Smooth muscle cell (in vitro differentiated cells): ENCODE results near the gene TMUB2. TPM values are rescaled to one million over a fixed set of nuclear protein-coding genes. Genes with fewer than 3 reads are reported as not detected.
"Not testable (repeated sequence)": the region's sequence is repeated elsewhere in the genome, so short reads cannot be mapped to it uniquely, and the experiment has no call there.

Experiments used
- DNase-seq: peaks from one replicate; lab custom pipeline; 2025; ENCODE audit not compliant: unreplicated experiment; lab: John Stamatoyannopoulos, UW
- H2AFZ ChIP-seq: fragments of 200-600 bp; sonication (generic); 2 replicates; pipeline ENCODE4 v1.6.0; 2016; ENCODE audit warnings: antibody characterized with exemption, low read depth, mild to moderate bottlenecking
- H3F3A ChIP-seq: fragments of 200-600 bp; sonication (generic); 2 replicates; pipeline ENCODE4 v1.6.0; 2017; ENCODE audit warnings: antibody characterized with exemption, low read depth
- H3K27ac ChIP-seq: fragments of 200-600 bp; sonication (generic); 2 replicates; pipeline ENCODE4 v1.5.1; 2016; ENCODE audit warnings: low read depth, mild to moderate bottlenecking
- H3K27me3 ChIP-seq: fragments of 200-600 bp; sonication (generic); 2 replicates; pipeline ENCODE4 v1.6.1; 2016; ENCODE audit warnings: low read depth, mild to moderate bottlenecking
- H3K36me3 ChIP-seq: fragments of 200-600 bp; sonication (generic); 2 replicates; pipeline ENCODE4 v1.5.1; 2016; ENCODE audit warnings: low read depth
- H3K4me1 ChIP-seq: fragments of 200-600 bp; sonication (generic); 2 replicates; pipeline ENCODE4 v1.5.1; 2016; ENCODE audit warnings: low read depth
- H3K4me2 ChIP-seq: fragments of 200-600 bp; sonication (generic); 2 replicates; pipeline ENCODE4 v1.6.0; 2016; ENCODE audit warnings: mild to moderate bottlenecking
- H3K4me3 ChIP-seq: fragments of 200-600 bp; sonication (generic); 2 replicates; pipeline ENCODE4 v1.5.1; 2016; ENCODE audit warnings: mild to moderate bottlenecking
- H3K79me2 ChIP-seq: fragments of 200-600 bp; sonication (generic); 2 replicates; pipeline ENCODE4 v1.6.0; 2016; ENCODE audit warnings: low read depth, mild to moderate bottlenecking
- H3K9ac ChIP-seq: fragments of 200-600 bp; sonication (generic); 2 replicates; pipeline ENCODE4 v1.6.0; 2016; ENCODE audit warnings: low read depth
- H3K9me3 ChIP-seq: fragments of 200-600 bp; sonication (generic); replicated peaks from 2 replicates; pipeline ENCODE4 v1.5.1; 2016; ENCODE audit warnings: low read depth
- H4K20me1 ChIP-seq: fragments of 200-600 bp; sonication (generic); 2 replicates; pipeline ENCODE4 v1.6.0; 2016; ENCODE audit warnings: low read depth
- WGBS: methylation state at CpG from one replicate; pipeline ENCODE4 v1.1.7; 2016; ENCODE audit warnings: low lambda C conversion rate; 5-methylcytosine and 5-hydroxymethylcytosine counted together
- microRNA-seq: library from miRNA; unstranded; fragments of <30 nt; microRNA quantifications from one replicate; pipeline ENCODE4, GENCODE V29; 2016; ENCODE audit warnings: borderline number of aligned reads
- polyA plus RNA-seq: library from polyadenylated mRNA; unstranded; fragments of >200 nt; fragmentation: Nextera tagmentation; extraction: Ambion mirVana; gene quantifications from 2 replicates; pipeline ENCODE4 v1.2.1, GENCODE V29; 2016
- small RNA-seq: library from RNA; depleted of rRNA; stranded (forward); fragments of <200 nt; gene quantifications from one replicate; pipeline ENCODE3, GENCODE V24; 2014
- total RNA-seq: library from RNA; depleted of rRNA; stranded (reverse); fragments of >200 nt; gene quantifications from 2 replicates; pipeline ENCODE4 v1.2.3, GENCODE V29; 2014
- TF ChIP-seq, protein P1 (sequence below): fragments of 200-600 bp; sonication (generic); IDR thresholded peaks from 2 replicates; pipeline ENCODE4 v1.5.1; 2017; ENCODE audit warnings: borderline replicate concordance, mild to moderate bottlenecking, antibody characterized with exemption; ENCODE audit not compliant: insufficient read depth, poor library complexity, severe bottlenecking

TMUB2 gene
- total and polyA plus RNA-seq, 2 experiments from 2014 or later: 26.4 to 39.2 TPM

DNA sequence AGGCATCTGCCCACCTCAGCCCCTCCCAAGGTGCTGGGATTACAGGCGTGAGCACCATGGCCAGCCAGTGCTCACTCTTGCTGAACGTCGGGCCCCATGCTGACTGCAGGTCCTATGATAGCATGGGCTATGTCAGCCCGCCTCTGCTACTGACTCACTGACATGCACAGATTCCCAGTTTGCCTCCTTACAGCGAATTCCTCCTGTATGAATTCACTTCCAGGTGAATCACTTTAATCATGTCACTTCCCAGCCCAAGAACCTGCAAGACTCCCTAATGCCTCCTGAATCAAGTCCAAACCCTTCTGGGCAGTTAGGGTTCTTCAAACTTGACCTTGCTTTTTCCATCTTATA is 48.8 kb downstream of the TMUB2 start:
- Histone ChIP-seq H2AFZ (no peak overlapping the region), H3K36me3 (no peaks in the 10 kb centered on the region), H3K27ac (no peak overlapping the region), H3K27me3 (no peaks in the 10 kb centered on the region), H4K20me1 (no peaks in the 10 kb centered on the region), H3K4me2 (no peak overlapping the region), H3F3A (no peaks in the 10 kb centered on the region), H3K79me2 (no peaks in the 10 kb centered on the region), H3K9me3 (no peaks in the 10 kb centered on the region), H3K4me1 (no peaks in the 10 kb centered on the region), H3K4me3 (no peak overlapping the region), H3K9ac (no peak overlapping the region)
- no peak for DNase-seq
- 53% methylated on average over 5 of the region's 5 CpGs for WGBS
- TF ChIP-seq, protein P1, sequence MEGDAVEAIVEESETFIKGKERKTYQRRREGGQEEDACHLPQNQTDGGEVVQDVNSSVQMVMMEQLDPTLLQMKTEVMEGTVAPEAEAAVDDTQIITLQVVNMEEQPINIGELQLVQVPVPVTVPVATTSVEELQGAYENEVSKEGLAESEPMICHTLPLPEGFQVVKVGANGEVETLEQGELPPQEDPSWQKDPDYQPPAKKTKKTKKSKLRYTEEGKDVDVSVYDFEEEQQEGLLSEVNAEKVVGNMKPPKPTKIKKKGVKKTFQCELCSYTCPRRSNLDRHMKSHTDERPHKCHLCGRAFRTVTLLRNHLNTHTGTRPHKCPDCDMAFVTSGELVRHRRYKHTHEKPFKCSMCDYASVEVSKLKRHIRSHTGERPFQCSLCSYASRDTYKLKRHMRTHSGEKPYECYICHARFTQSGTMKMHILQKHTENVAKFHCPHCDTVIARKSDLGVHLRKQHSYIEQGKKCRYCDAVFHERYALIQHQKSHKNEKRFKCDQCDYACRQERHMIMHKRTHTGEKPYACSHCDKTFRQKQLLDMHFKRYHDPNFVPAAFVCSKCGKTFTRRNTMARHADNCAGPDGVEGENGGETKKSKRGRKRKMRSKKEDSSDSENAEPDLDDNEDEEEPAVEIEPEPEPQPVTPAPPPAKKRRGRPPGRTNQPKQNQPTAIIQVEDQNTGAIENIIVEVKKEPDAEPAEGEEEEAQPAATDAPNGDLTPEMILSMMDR: no peak

DNA sequence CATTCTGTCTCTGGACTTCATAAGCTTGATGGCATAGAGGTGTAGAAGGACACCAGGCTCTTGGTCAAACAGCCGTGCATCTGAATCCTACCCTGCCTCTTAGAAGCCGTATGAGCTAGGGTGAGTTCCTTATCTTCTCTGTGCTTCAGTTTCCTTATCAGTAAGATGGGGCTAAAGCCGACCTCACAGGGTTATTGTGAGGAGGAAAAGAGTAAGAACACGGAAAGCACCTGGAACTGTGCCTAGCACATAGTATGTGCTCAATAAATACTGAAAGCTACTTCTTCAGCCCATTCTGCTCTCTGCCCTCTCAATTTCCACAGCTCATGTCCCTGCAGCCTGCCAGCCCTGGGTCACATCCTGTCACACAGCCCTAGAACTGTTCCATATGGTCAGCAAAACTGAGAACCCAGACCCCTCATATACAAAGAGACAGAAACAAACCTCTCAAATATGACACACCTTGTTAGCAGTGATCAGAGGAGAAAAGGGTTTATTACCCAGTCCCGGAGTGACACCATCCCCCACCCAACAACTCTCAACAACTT is 49.7 kb downstream of the TMUB2 start:
- H2AFZ ChIP-seq: no peak overlapping the region
- 79% methylated on average over 5 of the region's 5 CpGs for WGBS
- H4K20me1 ChIP-seq: no peaks in the 10 kb centered on the region
- no peaks in the 10 kb centered on the region for H3K4me1 ChIP-seq
- no peaks in the 10 kb centered on the region for H3K79me2 ChIP-seq
- no peak overlapping the region for H3K4me2 ChIP-seq
- H3K4me3 ChIP-seq: no peak overlapping the region
- no peak overlapping the region for H3K9ac ChIP-seq
- no peaks in the 10 kb centered on the region for H3F3A ChIP-seq
- no peaks in the 10 kb centered on the region for H3K9me3 ChIP-seq
- no peak for DNase-seq
- H3K36me3 ChIP-seq: no peaks in the 10 kb centered on the region
- TF ChIP-seq, protein P1: no peak
- H3K27ac ChIP-seq: no peak overlapping the region
- H3K27me3 ChIP-seq: no peaks in the 10 kb centered on the region

DNA sequence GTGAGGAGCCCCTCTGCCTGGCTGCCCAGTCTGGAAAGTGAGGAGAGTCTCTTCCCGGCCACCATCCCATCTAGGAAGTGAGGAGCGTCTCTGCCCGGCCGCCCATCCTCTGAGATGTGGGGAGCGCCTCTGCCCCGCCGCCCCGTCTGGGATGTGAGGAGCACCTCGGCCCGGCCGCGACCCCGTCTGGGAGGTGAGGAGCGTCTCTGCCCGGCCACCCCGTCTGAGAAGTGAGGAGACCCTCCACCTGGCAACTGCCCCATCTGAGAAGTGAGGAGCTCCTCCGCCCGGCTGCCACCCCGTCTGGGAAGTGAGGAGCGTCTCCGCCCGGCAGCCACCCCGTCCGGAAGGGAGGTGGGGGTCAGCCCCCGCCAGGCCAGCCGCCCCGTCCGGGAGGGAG is 51.1 kb downstream of the TMUB2 start:
- not testable (repeated sequence) for H3K27ac ChIP-seq, H3K36me3 ChIP-seq, H3K27me3 ChIP-seq, H3K9me3 ChIP-seq, H3K9ac ChIP-seq, H4K20me1 ChIP-seq, DNase-seq, H3K79me2 ChIP-seq, H3K4me2 ChIP-seq, H3K4me1 ChIP-seq, H2AFZ ChIP-seq, H3F3A ChIP-seq, H3K4me3 ChIP-seq
- WGBS: 94% methylated on average over 16 of the region's 28 CpGs

DNA sequence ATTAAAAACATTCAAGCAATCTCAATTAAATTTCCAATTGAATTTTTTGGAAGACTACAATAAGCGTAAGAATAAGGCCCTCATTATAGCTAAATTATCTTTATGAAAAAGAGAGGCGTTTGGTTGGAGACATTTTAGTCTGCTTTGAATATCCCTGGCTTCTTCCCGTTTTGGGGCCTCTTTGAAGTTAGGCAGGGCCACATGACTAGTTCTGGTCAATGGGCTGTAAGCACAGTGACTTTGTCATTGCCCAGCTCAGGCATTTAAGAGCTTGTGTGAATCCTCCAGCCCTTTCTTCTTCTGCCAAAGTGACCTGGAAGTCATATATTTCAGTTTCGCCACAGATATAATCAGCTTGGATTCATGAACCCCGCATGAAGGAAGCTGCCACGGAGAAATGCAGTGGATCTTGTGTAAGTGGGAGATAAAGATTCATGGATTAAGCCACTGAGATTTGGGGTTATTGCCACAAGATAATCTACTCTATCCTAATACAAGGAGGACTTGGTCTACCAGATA is 54.4 kb downstream of the TMUB2 start:
- Histone ChIP-seq H3F3A (no peaks in the 10 kb centered on the region), H3K4me3 (no peak overlapping the region), H4K20me1 (no peaks in the 10 kb centered on the region), H3K27me3 (no peaks in the 10 kb centered on the region), H3K4me1 (no peaks in the 10 kb centered on the region), H3K4me2 (no peak overlapping the region), H3K79me2 (no peaks in the 10 kb centered on the region), H2AFZ (no peak overlapping the region), H3K9me3 (no peaks in the 10 kb centered on the region), H3K9ac (no peak overlapping the region), H3K36me3 (no peaks in the 10 kb centered on the region), H3K27ac (no peak overlapping the region)
- WGBS: 63% methylated on average over 6 of the region's 6 CpGs
- no peak for DNase-seq
- TF ChIP-seq, protein P1: no peak

Small RNA genes lying within 50 kb of the gene (microRNA-seq; reads per million reads assigned to microRNA genes)
- not detected for gene MIR6782

Small RNA genes lying within 50 kb of the gene (small RNA-seq; reads per million reads assigned to genes)
- gene MIR6782: not detected

Other genes starting within 250 kb of the TMUB2 start
- not detected in 2 replicates for gene PPY, start 244.5 kb upstream of the TMUB2 start, total RNA-seq
- gene PPY, start 244.5 kb upstream of the TMUB2 start, polyA plus RNA-seq: not detected in 2 replicates
- not detected in 2 replicates for gene PYY, start 233.0 kb upstream of the TMUB2 start, total RNA-seq
- 0.33 TPM in 1 of 2 replicates, not detected in the other for gene PYY, start 233.0 kb upstream of the TMUB2 start, polyA plus RNA-seq
- gene NAGS, start 182.3 kb upstream of the TMUB2 start, total RNA-seq: 0.49 and 1.3 TPM in 2 replicates
- 1.5 and 1.6 TPM in 2 replicates for gene NAGS, start 182.3 kb upstream of the TMUB2 start, polyA plus RNA-seq
- gene TMEM101, start 172.0 kb upstream of the TMUB2 start, total RNA-seq: 25.2 and 35.1 TPM in 2 replicates
- 36.1 and 39.9 TPM in 2 replicates for gene TMEM101, start 172.0 kb upstream of the TMUB2 start, polyA plus RNA-seq
- gene LSM12, start 120.3 kb upstream of the TMUB2 start, total RNA-seq: 42.3 and 51.8 TPM in 2 replicates
- gene LSM12, start 120.3 kb upstream of the TMUB2 start, polyA plus RNA-seq: 52.0 and 66.3 TPM in 2 replicates
- gene G6PC3, start 116.2 kb upstream of the TMUB2 start, total RNA-seq: 32.1 and 40.2 TPM in 2 replicates
- 103 TPM in 2 replicates for gene G6PC3, start 116.2 kb upstream of the TMUB2 start, polyA plus RNA-seq
- gene HDAC5, start 63.3 kb upstream of the TMUB2 start, total RNA-seq: 48.7 and 65.3 TPM in 2 replicates
- gene HDAC5, start 63.3 kb upstream of the TMUB2 start, polyA plus RNA-seq: 51.6 and 52.6 TPM in 2 replicates
- gene HROB, start 45.0 kb upstream of the TMUB2 start, total RNA-seq: 1.9 and 3.1 TPM in 2 replicates
- gene HROB, start 45.0 kb upstream of the TMUB2 start, polyA plus RNA-seq: 3.7 and 4.6 TPM in 2 replicates
- gene ASB16, start 16.3 kb upstream of the TMUB2 start, total RNA-seq: 0.09 TPM in 1 of 2 replicates, not detected in the other
- 0.28 and 0.35 TPM in 2 replicates for gene ASB16, start 16.3 kb upstream of the TMUB2 start, polyA plus RNA-seq
- 54.0 and 61.1 TPM in 2 replicates for gene ATXN7L3, start 12.9 kb downstream of the TMUB2 start, total RNA-seq
- gene ATXN7L3, start 12.9 kb downstream of the TMUB2 start, polyA plus RNA-seq: 24.3 and 29.1 TPM in 2 replicates
- 18.2 and 28.4 TPM in 2 replicates for gene UBTF, start 32.7 kb downstream of the TMUB2 start, total RNA-seq
- gene UBTF, start 32.7 kb downstream of the TMUB2 start, polyA plus RNA-seq: 22.1 and 29.2 TPM in 2 replicates
- not detected in 2 replicates for gene SLC4A1, start 81.2 kb downstream of the TMUB2 start, total RNA-seq
- not detected in 2 replicates for gene SLC4A1, start 81.2 kb downstream of the TMUB2 start, polyA plus RNA-seq
- gene RUNDC3A, start 121.6 kb downstream of the TMUB2 start, total RNA-seq: 0.36 and 0.63 TPM in 2 replicates
- gene RUNDC3A, start 121.6 kb downstream of the TMUB2 start, polyA plus RNA-seq: 0.21 and 0.84 TPM in 2 replicates
- 62.6 and 106 TPM in 2 replicates for gene SLC25A39, start 137.9 kb downstream of the TMUB2 start, total RNA-seq
- gene SLC25A39, start 137.9 kb downstream of the TMUB2 start, polyA plus RNA-seq: 147 and 169 TPM in 2 replicates
- 85.9 and 125 TPM in 2 replicates for gene GRN, start 158.3 kb downstream of the TMUB2 start, total RNA-seq
- 322 and 338 TPM in 2 replicates for gene GRN, start 158.3 kb downstream of the TMUB2 start, polyA plus RNA-seq
- gene FAM171A2, start 176.9 kb downstream of the TMUB2 start, total RNA-seq: 31.5 TPM in 2 replicates
- 28.4 and 28.8 TPM in 2 replicates for gene FAM171A2, start 176.9 kb downstream of the TMUB2 start, polyA plus RNA-seq
- 1.0 and 2.1 TPM in 2 replicates for gene ITGA2B, start 202.7 kb downstream of the TMUB2 start, total RNA-seq
- gene ITGA2B, start 202.7 kb downstream of the TMUB2 start, polyA plus RNA-seq: 3.9 and 4.0 TPM in 2 replicates